ENCODE results near the gene PRPSAP2. TPM values are rescaled to one million over a fixed set of nuclear protein-coding genes. Genes with fewer than 3 reads are reported as not detected.

Gene PRPSAP2, protein sequence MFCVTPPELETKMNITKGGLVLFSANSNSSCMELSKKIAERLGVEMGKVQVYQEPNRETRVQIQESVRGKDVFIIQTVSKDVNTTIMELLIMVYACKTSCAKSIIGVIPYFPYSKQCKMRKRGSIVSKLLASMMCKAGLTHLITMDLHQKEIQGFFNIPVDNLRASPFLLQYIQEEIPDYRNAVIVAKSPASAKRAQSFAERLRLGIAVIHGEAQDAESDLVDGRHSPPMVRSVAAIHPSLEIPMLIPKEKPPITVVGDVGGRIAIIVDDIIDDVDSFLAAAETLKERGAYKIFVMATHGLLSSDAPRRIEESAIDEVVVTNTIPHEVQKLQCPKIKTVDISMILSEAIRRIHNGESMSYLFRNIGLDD
- total RNA-seq, result 42.6 and 52.0 TPM in 2 replicates

DNA sequence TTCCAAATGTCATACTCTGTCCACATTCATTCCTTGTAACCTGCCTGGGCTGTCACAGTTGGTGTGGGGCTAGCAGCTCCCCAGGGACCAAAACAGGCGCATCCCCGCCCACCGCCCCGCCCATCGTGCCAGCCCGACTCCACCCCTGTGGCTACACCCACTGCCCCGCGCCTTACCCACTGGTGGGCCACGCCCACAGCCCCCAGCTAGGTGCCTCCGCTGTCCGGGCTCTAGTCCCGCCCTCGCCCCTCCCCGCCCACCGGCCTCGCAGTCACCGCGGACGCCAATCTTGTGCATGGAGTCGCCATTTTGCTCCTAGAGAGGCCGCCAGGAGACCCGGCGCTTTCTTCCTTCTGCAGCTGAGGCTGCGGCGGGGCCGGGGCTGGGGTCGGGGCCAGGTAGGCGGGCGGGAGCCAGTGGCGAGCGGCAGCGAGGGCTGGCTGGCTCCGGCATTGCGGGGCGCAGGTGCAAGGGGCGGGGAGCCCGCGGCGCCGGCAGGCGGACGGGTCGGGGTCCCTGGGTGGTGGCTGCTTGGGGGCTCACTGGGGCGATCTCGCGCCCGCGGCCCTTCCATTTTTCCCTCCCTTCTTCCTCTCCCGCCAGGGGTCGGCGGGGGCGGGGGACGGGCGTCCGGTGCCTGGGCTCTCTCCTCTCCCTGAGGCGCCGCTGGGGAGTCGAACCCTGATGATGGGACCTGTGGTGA is at the start of gene PRPSAP2:
PRPSAP2 (plus strand) TSS at position 268 of the 703 bp plus-strand sequence. CDS start 7,703 bp downstream, outside the sequence.

DNA sequence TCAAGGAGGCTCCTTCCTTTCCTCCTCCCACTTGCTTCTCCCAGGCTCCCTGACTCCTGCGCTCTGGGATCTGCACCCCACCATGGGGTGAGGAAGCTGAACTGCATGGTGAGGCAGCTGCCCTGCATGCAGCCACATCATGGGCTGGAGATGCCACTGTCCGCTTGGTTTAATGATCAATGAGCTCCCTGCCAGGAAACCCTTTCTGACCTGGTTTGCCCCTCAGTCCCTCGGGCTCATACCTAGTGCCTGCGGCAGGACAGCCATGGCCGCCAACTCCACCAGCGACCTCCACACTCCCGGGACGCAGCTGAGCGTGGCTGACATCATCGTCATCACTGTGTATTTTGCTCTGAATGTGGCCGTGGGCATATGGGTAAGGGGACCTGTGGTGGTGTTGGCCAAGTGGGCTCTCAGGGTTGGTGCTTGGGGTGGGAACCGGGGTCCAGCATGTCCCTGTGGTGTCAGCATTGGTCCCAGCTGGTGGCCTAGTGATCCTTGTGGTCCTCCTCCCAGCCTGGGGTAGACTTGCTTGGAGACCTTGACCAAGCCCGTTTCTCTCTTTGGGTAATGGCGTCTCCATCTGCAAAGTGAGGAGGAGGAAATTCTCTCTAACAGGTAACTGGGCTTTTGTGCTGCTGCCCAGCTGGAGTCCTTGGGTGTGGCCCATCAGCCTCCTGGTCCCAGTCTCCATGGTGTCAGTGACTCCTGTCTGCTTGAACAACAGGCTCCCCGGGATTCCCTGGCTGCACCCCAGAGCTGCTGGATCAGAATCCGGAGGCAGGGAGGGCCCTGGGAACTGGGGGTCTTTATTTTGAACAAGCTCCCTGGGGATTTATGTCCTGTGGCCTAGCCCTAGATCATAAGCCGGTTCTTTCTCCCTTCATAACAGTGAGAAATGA is 94.3 kb downstream of the PRPSAP2 start, which contains the start of gene SLC5A10:
SLC5A10 (plus strand) TSS at position 225 of the 902 bp plus-strand sequence; CDS start at position 266, 41 bp downstream.

Other genes starting within 250 kb of the PRPSAP2 start
- not detected in 2 replicates for gene TBC1D28, start 213.7 kb upstream of the PRPSAP2 start, total RNA-seq
- 3.2 and 4.3 TPM in 2 replicates for gene FOXO3B, start 175.8 kb upstream of the PRPSAP2 start, total RNA-seq
- gene FBXW10, start 114.1 kb upstream of the PRPSAP2 start, total RNA-seq, result not detected in 2 replicates
- gene TVP23B, start 76.9 kb upstream of the PRPSAP2 start, total RNA-seq, result 76.7 and 79.3 TPM in 2 replicates
- not detected in 2 replicates for gene SLC5A10, start 94.0 kb downstream of the PRPSAP2 start, total RNA-seq
- gene FAM83G, start 146.6 kb downstream of the PRPSAP2 start, total RNA-seq, result 7.1 and 8.2 TPM in 2 replicates
- 19.0 and 41.6 TPM in 2 replicates for gene GRAP, start 188.8 kb downstream of the PRPSAP2 start, total RNA-seq

Measured in epithelial cell of umbilical artery (primary cell).